ENCODE results near the gene SLC48A1.
"Not testable (repeated sequence)": the region's sequence is repeated elsewhere in the genome, so short reads cannot be mapped to it uniquely, and the experiment has no call there.

Gene SLC48A1

GRCh38 chr12:47811072-47811396 lies 38.0 kb downstream of the SLC48A1 start:
- H3K4me1 ChIP-seq, result peaks cover 33% of the 10 kb centered on the region
- no peaks in the 10 kb centered on the region for H3K36me3 ChIP-seq
- no peak for TF ChIP-seq CTCF (IDR thresholded peaks at IDR 0.05; ENCODE audit: low read depth, low read length)
- no peaks in the 10 kb centered on the region for H3K9me3 ChIP-seq
- no peak for DNase-seq
- H3K4me3 ChIP-seq (ENCODE audit: low read depth, low read length), result no peak overlapping the region
- H3K27me3 ChIP-seq, result no peaks in the 10 kb centered on the region

GRCh38 chr12:47811581-47812484 lies 38.8 kb downstream of the SLC48A1 start:
- Histone ChIP-seq H3K9me3 (no peaks in the 10 kb centered on the region), H3K27me3 (no peaks in the 10 kb centered on the region), H3K4me1 (peaks cover 37% of the 10 kb centered on the region), H3K4me3 (ENCODE audit: low read depth, low read length) (no peak overlapping the region; the same call in 1 of the 2 replicates), H3K36me3 (no peaks in the 10 kb centered on the region)
- no peak for TF ChIP-seq CTCF (IDR thresholded peaks at IDR 0.05; ENCODE audit: low read depth, low read length)
- no peak for DNase-seq

DNA sequence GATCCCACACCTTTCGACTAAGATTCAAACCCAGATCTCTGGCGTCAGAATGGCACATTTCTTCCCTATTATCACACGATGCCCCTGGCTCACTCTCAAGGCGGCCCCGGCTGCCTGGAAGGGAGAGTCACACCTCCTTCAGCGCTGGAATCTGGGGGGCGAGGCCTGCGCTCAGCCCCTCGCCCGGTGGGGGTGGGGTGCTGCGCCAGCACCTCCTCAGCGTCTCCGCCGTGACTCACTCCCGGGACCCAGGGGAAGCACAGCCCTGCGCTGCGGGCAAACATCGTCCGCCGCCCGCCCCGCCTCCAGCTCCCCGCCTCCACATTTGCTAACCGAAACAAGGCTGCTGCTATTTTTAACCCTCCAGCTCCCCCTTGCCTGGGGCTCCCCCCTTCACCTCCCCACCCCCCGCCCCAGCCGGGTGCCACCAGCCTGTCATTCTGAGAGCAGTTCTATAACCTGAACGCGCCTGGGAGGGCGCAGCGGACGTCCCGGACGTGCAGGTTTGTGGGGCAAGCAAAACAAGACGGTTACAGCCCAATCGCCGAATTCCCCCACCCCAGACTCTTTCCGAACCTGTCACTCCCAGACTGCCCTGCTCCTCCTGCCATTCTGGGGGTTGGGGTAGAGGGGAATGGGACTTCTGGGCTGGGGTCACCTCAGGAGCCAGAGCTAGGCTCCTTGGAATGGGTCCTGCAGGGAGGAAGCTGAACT lies 39.9 kb downstream of the SLC48A1 start:
- peaks cover 40% of the 10 kb centered on the region for H3K4me1 ChIP-seq
- no peak for TF ChIP-seq CTCF (IDR thresholded peaks at IDR 0.05; ENCODE audit: low read depth, low read length)
- H3K27me3 ChIP-seq, result no peaks in the 10 kb centered on the region
- DNase-seq, result peak; percentile 70
- H3K4me3 ChIP-seq (ENCODE audit: low read depth, low read length), result peak overlapping the region; percentile 51
- no peaks in the 10 kb centered on the region for H3K36me3 ChIP-seq
- no peaks in the 10 kb centered on the region for H3K9me3 ChIP-seq

DNA sequence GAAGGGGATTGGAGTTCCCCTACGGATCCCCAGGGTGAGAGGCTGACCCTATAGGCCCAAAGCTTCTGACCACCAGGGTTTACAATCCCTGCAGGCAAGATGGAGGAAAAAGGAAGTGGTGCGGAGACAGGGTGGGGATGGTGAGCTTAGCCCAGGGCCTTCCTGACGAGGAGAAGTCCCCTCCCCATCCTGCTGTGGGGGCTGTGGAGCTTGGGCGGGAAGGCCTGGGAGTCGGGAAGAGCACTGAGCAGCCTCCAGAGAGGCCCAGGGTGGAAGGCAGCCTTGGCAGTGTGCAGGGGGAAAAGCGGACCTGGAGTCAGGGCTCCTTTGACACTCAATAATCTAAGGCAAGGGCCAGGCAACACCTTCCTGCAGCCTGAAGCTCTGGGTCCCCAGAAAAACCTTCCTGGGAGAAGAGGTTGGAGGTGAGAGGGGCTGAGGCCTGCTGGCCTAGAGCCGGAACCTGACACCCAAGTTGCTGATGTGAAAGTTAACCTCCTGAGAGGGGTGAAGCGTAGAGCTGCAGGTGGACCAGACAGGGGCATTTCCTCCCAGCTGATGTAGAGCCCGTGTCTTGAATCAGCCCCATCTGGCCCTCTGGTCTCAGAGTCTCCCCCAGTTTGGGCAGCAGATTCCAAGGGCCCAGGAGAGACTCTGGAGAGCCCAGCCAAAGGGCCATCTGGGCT lies 40.6 kb downstream of the SLC48A1 start:
- peak overlapping the region; percentile 51 for H3K4me3 ChIP-seq (ENCODE audit: low read depth, low read length)
- TF ChIP-seq CTCF (IDR thresholded peaks at IDR 0.05; ENCODE audit: low read depth, low read length), result no peak
- DNase-seq, result no peak
- no peaks in the 10 kb centered on the region for H3K9me3 ChIP-seq
- no peaks in the 10 kb centered on the region for H3K27me3 ChIP-seq
- H3K36me3 ChIP-seq, result no peaks in the 10 kb centered on the region
- H3K4me1 ChIP-seq, result peaks cover 33% of the 10 kb centered on the region

GRCh38 chr12:47814539-47815170 lies 41.6 kb downstream of the SLC48A1 start:
- Histone ChIP-seq H3K4me3 (ENCODE audit: low read depth, low read length) (no peak overlapping the region), H3K4me1 (peaks cover 28% of the 10 kb centered on the region), H3K27me3 (no peaks in the 10 kb centered on the region), H3K36me3 (no peaks in the 10 kb centered on the region), H3K9me3 (no peaks in the 10 kb centered on the region)
- TF ChIP-seq CTCF (IDR thresholded peaks at IDR 0.05; ENCODE audit: low read depth, low read length), result no peak
- no peak for DNase-seq

DNA sequence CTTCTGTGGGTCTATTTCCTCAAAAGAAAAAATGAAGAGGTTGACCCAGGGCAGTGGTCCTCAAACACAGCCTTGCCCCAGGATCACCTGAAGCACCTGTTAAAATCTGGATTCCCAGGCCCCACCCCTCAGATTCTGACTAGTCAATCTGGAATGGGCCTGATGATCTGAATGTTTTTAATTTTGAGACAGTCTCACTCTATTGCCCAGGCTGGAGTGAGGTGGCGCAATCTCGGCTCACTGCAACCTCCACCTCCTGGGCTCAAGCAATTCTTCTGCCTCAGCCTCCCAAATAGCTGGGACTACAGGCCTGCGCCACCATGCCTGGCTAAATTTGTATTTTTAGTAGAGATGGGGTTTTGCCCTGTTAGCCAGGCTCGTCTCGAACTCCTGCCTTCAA lies 42.4 kb downstream of the SLC48A1 start:
- not testable (repeated sequence) for H3K27me3 ChIP-seq; DNase-seq; H3K9me3 ChIP-seq; H3K4me3 ChIP-seq (ENCODE audit: low read depth, low read length); H3K36me3 ChIP-seq
- peaks cover 28% of the 10 kb centered on the region for H3K4me1 ChIP-seq
